BE2C (cell line): Measurements from ENCODE around the gene ARHGEF17.

ENCODE experiments used
- DNase-seq: peaks from one replicate; pipeline ENCODE4 v3.0.0-alpha.2; 2020
- H3K27me3 ChIP-seq: fragments of 250-450 bp; sonication (Bioruptor Pico); 2 replicates; pipeline ENCODE4 v1.5.1; 2020; ENCODE audit warnings: mild to moderate bottlenecking
- H3K36me3 ChIP-seq: fragments of 250-450 bp; sonication (Bioruptor Pico); 2 replicates; pipeline ENCODE4 v1.5.1; 2020; ENCODE audit warnings: mild to moderate bottlenecking
- H3K4me1 ChIP-seq: fragments of 250-450 bp; sonication (Bioruptor Pico); 2 replicates; pipeline ENCODE4 v1.5.1; 2020
- H3K4me3 ChIP-seq: 2 replicates; pipeline ENCODE4 v1.5.1; 2011; ENCODE audit warnings: low read depth, low read length
- H3K9me3 ChIP-seq: fragments of 250-450 bp; sonication (Bioruptor Pico); 2 replicates; pipeline ENCODE4 v1.5.1; 2020
- CTCF ChIP-seq: IDR thresholded peaks from 2 replicates; pipeline ENCODE4 v1.5.1; 2012; ENCODE audit warnings: mild to moderate bottlenecking, low read depth, low read length

Gene ARHGEF17

GRCh38 chr11:73346186-73346935 is 38.3 kb downstream of the ARHGEF17 start:
- Histone ChIP-seq H3K36me3 (no peaks in the 10 kb centered on the region), H3K27me3 (no peaks in the 10 kb centered on the region), H3K9me3 (no peaks in the 10 kb centered on the region), H3K4me1 (peaks cover 18% of the 10 kb centered on the region), H3K4me3 (no peak overlapping the region)
- DNase-seq = no peak
- no peak for TF ChIP-seq CTCF

- no peaks in the 10 kb centered on the region for H3K36me3 ChIP-seq
- no peak for DNase-seq
- H3K27me3 ChIP-seq = no peaks in the 10 kb centered on the region
- peaks cover 18% of the 10 kb centered on the region for H3K4me1 ChIP-seq
- H3K9me3 ChIP-seq = no peaks in the 10 kb centered on the region
- H3K4me3 ChIP-seq = no peak overlapping the region
- TF ChIP-seq CTCF = no peak
Observed at GRCh38 chr11:73347067-73347466, 39.0 kb downstream of the ARHGEF17 start.

- Histone ChIP-seq H3K27me3 (no peaks in the 10 kb centered on the region), H3K4me3 (no peak overlapping the region), H3K9me3 (no peaks in the 10 kb centered on the region), H3K36me3 (no peaks in the 10 kb centered on the region), H3K4me1 (peaks cover 6% of the 10 kb centered on the region)
- no peak for DNase-seq
- no peak for TF ChIP-seq CTCF
Observed at GRCh38 chr11:73348838-73349237, 40.8 kb downstream of the ARHGEF17 start.

GRCh38 chr11:73349633-73350032 is 41.6 kb downstream of the ARHGEF17 start:
- no peaks in the 10 kb centered on the region for H3K27me3 ChIP-seq
- no peak overlapping the region for H3K4me3 ChIP-seq
- no peaks in the 10 kb centered on the region for H3K4me1 ChIP-seq
- no peaks in the 10 kb centered on the region for H3K9me3 ChIP-seq
- no peaks in the 10 kb centered on the region for H3K36me3 ChIP-seq
- no peak for TF ChIP-seq CTCF
- no peak for DNase-seq

- peak; percentile 50 for DNase-seq
- peak; percentile 97 for TF ChIP-seq CTCF
- Histone ChIP-seq H3K9me3 (no peaks in the 10 kb centered on the region), H3K4me3 (peak overlapping the region; percentile 33; the same call in 1 of the 2 replicates), H3K27me3 (no peaks in the 10 kb centered on the region), H3K36me3 (no peaks in the 10 kb centered on the region), H3K4me1 (no peaks in the 10 kb centered on the region)
Observed at GRCh38 chr11:73350908-73351636, 43.0 kb downstream of the ARHGEF17 start.

GRCh38 chr11:73353422-73353821 is 45.3 kb downstream of the ARHGEF17 start:
- Histone ChIP-seq H3K4me1 (peaks cover 4% of the 10 kb centered on the region), H3K27me3 (no peaks in the 10 kb centered on the region), H3K9me3 (no peaks in the 10 kb centered on the region), H3K36me3 (no peaks in the 10 kb centered on the region; the same call in 1 of the 2 replicates), H3K4me3 (no peak overlapping the region)
- no peak for TF ChIP-seq CTCF
- no peak for DNase-seq
